ENCODE data around the gene PHTF1.

PHTF1 gene

GRCh38 chr1:113714606-113715269 is 44.5 kb downstream of the PHTF1 start:
- no peak for DNase-seq

GRCh38 chr1:113701429-113701828 is 57.9 kb downstream of the PHTF1 start:
- peak; percentile 18 for DNase-seq

- no peak for DNase-seq
Measured at GRCh38 chr1:113694910-113695309, 64.4 kb downstream of the PHTF1 start.

- no peak for DNase-seq
Measured at GRCh38 chr1:113692824-113693431, 66.4 kb downstream of the PHTF1 start.

GRCh38 chr1:113692342-113692741 is 66.9 kb downstream of the PHTF1 start:
- no peak for DNase-seq

- no peak for DNase-seq
Measured at GRCh38 chr1:113691184-113691583, 68.1 kb downstream of the PHTF1 start.

GRCh38 chr1:113686891-113687618 is 72.2 kb downstream of the PHTF1 start:
- DNase-seq, result no peak

- no peak for DNase-seq
Measured at GRCh38 chr1:113684153-113684541, 75.1 kb downstream of the PHTF1 start.

GRCh38 chr1:113683384-113684152 is 75.7 kb downstream of the PHTF1 start:
- DNase-seq, result no peak

GRCh38 chr1:113681596-113682337 is 77.5 kb downstream of the PHTF1 start:
- DNase-seq, result no peak

- no peak for DNase-seq
Measured at GRCh38 chr1:113678159-113678469, 81.2 kb downstream of the PHTF1 start.

GRCh38 chr1:113677250-113678158 is 81.8 kb downstream of the PHTF1 start:
- DNase-seq, result peak; percentile 65

GRCh38 chr1:113676524-113676923 is 82.8 kb downstream of the PHTF1 start:
- no peak for DNase-seq

GRCh38 chr1:113675302-113675701 is 84.0 kb downstream of the PHTF1 start:
- no peak for DNase-seq

- no peak for DNase-seq
Measured at GRCh38 chr1:113674591-113674990, 84.7 kb downstream of the PHTF1 start.

- DNase-seq, result no peak
Measured at GRCh38 chr1:113672491-113672890, 86.8 kb downstream of the PHTF1 start.

GRCh38 chr1:113670650-113671049 is 88.6 kb downstream of the PHTF1 start:
- no peak for DNase-seq

- DNase-seq, result no peak
Measured at GRCh38 chr1:113669988-113670387, 89.3 kb downstream of the PHTF1 start.

- DNase-seq, result no peak
Measured at GRCh38 chr1:113666126-113666525, 93.2 kb downstream of the PHTF1 start.

GRCh38 chr1:113665071-113665470 is 94.2 kb downstream of the PHTF1 start:
- DNase-seq, result no peak

- no peak for DNase-seq
Measured at GRCh38 chr1:113663165-113663951, 95.9 kb downstream of the PHTF1 start.

Data from NCI-H69 (cell line).